WTC11 (cell line): ENCODE data around the gene TMEM198. TPM values are rescaled to one million over a fixed set of nuclear protein-coding genes. Genes with fewer than 3 reads are reported as not detected.

Experiments
- ATAC-seq: fragments of 200-7000 bp; cut with Tn5 transposase; 2 replicates; pipeline ENCODE4 v1.10.0; 2021; ENCODE audit warnings: mild to moderate bottlenecking, moderate library complexity
- CTCF ChIA-PET: fragments of 300-600 bp; sonication (Branson Sonifier 250); formaldehyde crosslinking; loops from one replicate; lab custom pipeline; 2021; ENCODE audit warnings: antibody characterized with exemption; lab: Charles Lee
- POLR2A ChIA-PET: fragments of 350-600 bp; sonication (Branson Sonifier 250); formaldehyde crosslinking; loops from one replicate; lab custom pipeline; 2021; ENCODE audit warnings: antibody characterized with exemption; lab: Charles Lee
- DNase-seq: peaks from one replicate; pipeline ENCODE4 v3.0.0; 2021; ENCODE audit warnings: low spot score
- H3K27ac Mint-ChIP-seq: 2 replicates; pipeline ENCODE4 v1.8.0; 2021; ENCODE audit warnings: mixed read lengths
- H3K27me3 Mint-ChIP-seq: 2 replicates; pipeline ENCODE4 v1.8.0; 2021; ENCODE audit warnings: low read depth, mild to moderate bottlenecking, moderate library complexity, mixed read lengths
- H3K36me3 Mint-ChIP-seq: 2 replicates; pipeline ENCODE4 v1.8.0; 2021; ENCODE audit warnings: mixed read lengths
- H3K4me1 Mint-ChIP-seq: 2 replicates; pipeline ENCODE4 v1.8.0; 2022; ENCODE audit warnings: mixed read lengths
- H3K4me3 Mint-ChIP-seq: 2 replicates; pipeline ENCODE4 v1.8.0; 2021; ENCODE audit warnings: mild to moderate bottlenecking, moderate library complexity, mixed read lengths
- H3K9me3 Mint-ChIP-seq: 2 replicates; pipeline ENCODE4 v1.8.0; 2021; ENCODE audit warnings: mixed read lengths
- ELF4 ChIP-seq: sonication (generic); formaldehyde crosslinking; IDR thresholded peaks from 2 replicates; pipeline ENCODE4 v1.8.1; 2022; ENCODE audit warnings: low read depth, mild to moderate bottlenecking, moderate library complexity, missing genetic modification reagents
- MYBL2 ChIP-seq: sonication (generic); formaldehyde crosslinking; IDR thresholded peaks from 2 replicates; pipeline ENCODE4 v1.8.1; 2023; ENCODE audit warnings: mild to moderate bottlenecking, moderate library complexity, missing genetic modification reagents
- NFE2L1 ChIP-seq: sonication (generic); formaldehyde crosslinking; IDR thresholded peaks from 2 replicates; pipeline ENCODE4 v1.8.1; 2023; ENCODE audit warnings: missing genetic modification reagents
- SMAD3 ChIP-seq: sonication (generic); formaldehyde crosslinking; IDR thresholded peaks from 2 replicates; pipeline ENCODE4 v1.8.0; 2022; ENCODE audit warnings: missing genetic modification reagents, mild to moderate bottlenecking, borderline replicate concordance
- SOX15 ChIP-seq: fragments of 250-450 bp; sonication (Bioruptor Pico); IDR thresholded peaks from 2 replicates; pipeline ENCODE4 v1.9.0; 2021; ENCODE audit warnings: mild to moderate bottlenecking
- TEAD1 ChIP-seq: sonication (generic); formaldehyde crosslinking; IDR thresholded peaks from 2 replicates; pipeline ENCODE4 v1.8.0; 2022; ENCODE audit warnings: mild to moderate bottlenecking, missing genetic modification reagents
- TP53 ChIP-seq: sonication (generic); formaldehyde crosslinking; IDR thresholded peaks from 2 replicates; pipeline ENCODE4 v1.8.1; 2023; ENCODE audit warnings: mild to moderate bottlenecking, missing genetic modification reagents
- ZNF121 ChIP-seq: sonication (generic); formaldehyde crosslinking; IDR thresholded peaks from 2 replicates; pipeline ENCODE4 v1.8.0; 2023; ENCODE audit warnings: missing genetic modification reagents
- ZNF416 ChIP-seq: fragments of 250-450 bp; sonication (Bioruptor Pico); IDR thresholded peaks from 2 replicates; pipeline ENCODE4 v1.9.0; 2021; ENCODE audit warnings: mild to moderate bottlenecking, inconsistent platforms
- total RNA-seq: library from RNA; stranded (reverse); gene quantifications from 3 replicates; pipeline ENCODE4 v1.2.3, GENCODE V29; 2021
- TF ChIP-seq, protein P1 (sequence below): sonication (generic); formaldehyde crosslinking; IDR thresholded peaks from 2 replicates; pipeline ENCODE4 v1.8.1; 2023; ENCODE audit warnings: mild to moderate bottlenecking, missing genetic modification reagents
- TF ChIP-seq, protein P2 (sequence below): sonication (generic); formaldehyde crosslinking; conservative IDR thresholded peaks from 2 replicates; pipeline ENCODE4 v1.8.1; 2023; ENCODE audit warnings: mild to moderate bottlenecking, low read depth, missing genetic modification reagents, moderate library complexity
- TF ChIP-seq, protein P3 (sequence below): fragments of 200-600 bp; IDR thresholded peaks from 2 replicates; pipeline ENCODE4 v1.8.0; 2022; ENCODE audit warnings: antibody characterized with exemption
- TF ChIP-seq, protein P4 (sequence below): sonication (generic); formaldehyde crosslinking; IDR thresholded peaks from 2 replicates; pipeline ENCODE4 v1.8.0; 2022; ENCODE audit warnings: mild to moderate bottlenecking, missing genetic modification reagents
- TF ChIP-seq, protein P5 (sequence below): fragments of 250-450 bp; sonication (Bioruptor Pico); IDR thresholded peaks from 2 replicates; pipeline ENCODE4 v1.9.0; 2021; ENCODE audit warnings: moderate library complexity, mild to moderate bottlenecking, inconsistent platforms, borderline replicate concordance
- TF ChIP-seq, protein P6 (sequence below): sonication (generic); formaldehyde crosslinking; IDR thresholded peaks from 2 replicates; pipeline ENCODE4 v1.8.0; 2022; ENCODE audit warnings: missing genetic modification reagents
- TF ChIP-seq, protein P7 (sequence below): sonication (generic); formaldehyde crosslinking; IDR thresholded peaks from 2 replicates; pipeline ENCODE4 v1.8.1; 2023; ENCODE audit warnings: mild to moderate bottlenecking, missing genetic modification reagents, moderate library complexity
- TF ChIP-seq, protein P8 (sequence below): sonication (generic); formaldehyde crosslinking; IDR thresholded peaks from 2 replicates; pipeline ENCODE4 v1.8.1; 2023; ENCODE audit warnings: mild to moderate bottlenecking, missing genetic modification reagents

The TMEM198 gene
- total RNA-seq, 1 experiment from 2014 or later, result 7.1 TPM

DNA sequence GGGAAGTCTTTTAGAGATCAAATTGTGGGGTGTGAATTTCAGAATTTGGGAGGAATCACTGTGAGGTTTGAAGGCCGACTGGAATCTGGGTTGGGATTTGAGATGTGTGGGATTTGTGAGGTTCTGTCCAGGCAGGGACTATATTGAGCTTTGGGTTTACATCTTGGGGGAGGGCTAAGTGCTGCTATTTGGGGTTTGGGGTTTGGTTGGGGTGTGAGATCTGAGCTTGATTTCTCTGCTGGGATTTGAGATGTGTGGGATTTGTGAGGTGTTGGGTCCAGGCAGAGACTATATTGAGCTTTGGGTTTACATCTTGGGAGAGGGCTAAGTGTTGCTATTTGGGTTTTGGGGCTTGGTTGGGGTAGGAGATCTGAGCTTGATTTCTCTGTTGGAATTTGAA, 44.3 kb upstream of the TMEM198 start:
- POLR2A ChIA-PET, result interaction anchor here (0.6 kb wide), 1 partner anchor 10 kb away, joined by 3 read pairs; no protein-coding TSS in a partner anchor
- peaks cover 11% of the 10 kb centered on the region for H3K36me3 Mint-ChIP-seq
- CTCF ChIA-PET, result interaction anchor here (1.0 to 35.9 kb wide), 10 partner anchors 8 to 111 kb away, joined by 3 to 2316 read pairs (median 34); partner anchors contain the start of genes ASIC4, CHPF, SPEG and TMEM198
- peak overlapping the region; percentile 98 for H3K4me3 Mint-ChIP-seq
- H3K27me3 Mint-ChIP-seq, result peaks cover 40% of the 10 kb centered on the region
- peaks cover 53% of the 10 kb centered on the region for H3K4me1 Mint-ChIP-seq
- no peak overlapping the region for H3K27ac Mint-ChIP-seq
- ATAC-seq, result no peak
- no peaks in the 10 kb centered on the region for H3K9me3 Mint-ChIP-seq
- TF ChIP-seq, protein P1, sequence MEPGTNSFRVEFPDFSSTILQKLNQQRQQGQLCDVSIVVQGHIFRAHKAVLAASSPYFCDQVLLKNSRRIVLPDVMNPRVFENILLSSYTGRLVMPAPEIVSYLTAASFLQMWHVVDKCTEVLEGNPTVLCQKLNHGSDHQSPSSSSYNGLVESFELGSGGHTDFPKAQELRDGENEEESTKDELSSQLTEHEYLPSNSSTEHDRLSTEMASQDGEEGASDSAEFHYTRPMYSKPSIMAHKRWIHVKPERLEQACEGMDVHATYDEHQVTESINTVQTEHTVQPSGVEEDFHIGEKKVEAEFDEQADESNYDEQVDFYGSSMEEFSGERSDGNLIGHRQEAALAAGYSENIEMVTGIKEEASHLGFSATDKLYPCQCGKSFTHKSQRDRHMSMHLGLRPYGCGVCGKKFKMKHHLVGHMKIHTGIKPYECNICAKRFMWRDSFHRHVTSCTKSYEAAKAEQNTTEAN (CRISPR knock-in tag), result no peak
- TF ChIP-seq ZNF416 (CRISPR knock-in tag), result no peak
- TF ChIP-seq ZNF121 (CRISPR knock-in tag), result no peak
- TF ChIP-seq, protein P2, sequence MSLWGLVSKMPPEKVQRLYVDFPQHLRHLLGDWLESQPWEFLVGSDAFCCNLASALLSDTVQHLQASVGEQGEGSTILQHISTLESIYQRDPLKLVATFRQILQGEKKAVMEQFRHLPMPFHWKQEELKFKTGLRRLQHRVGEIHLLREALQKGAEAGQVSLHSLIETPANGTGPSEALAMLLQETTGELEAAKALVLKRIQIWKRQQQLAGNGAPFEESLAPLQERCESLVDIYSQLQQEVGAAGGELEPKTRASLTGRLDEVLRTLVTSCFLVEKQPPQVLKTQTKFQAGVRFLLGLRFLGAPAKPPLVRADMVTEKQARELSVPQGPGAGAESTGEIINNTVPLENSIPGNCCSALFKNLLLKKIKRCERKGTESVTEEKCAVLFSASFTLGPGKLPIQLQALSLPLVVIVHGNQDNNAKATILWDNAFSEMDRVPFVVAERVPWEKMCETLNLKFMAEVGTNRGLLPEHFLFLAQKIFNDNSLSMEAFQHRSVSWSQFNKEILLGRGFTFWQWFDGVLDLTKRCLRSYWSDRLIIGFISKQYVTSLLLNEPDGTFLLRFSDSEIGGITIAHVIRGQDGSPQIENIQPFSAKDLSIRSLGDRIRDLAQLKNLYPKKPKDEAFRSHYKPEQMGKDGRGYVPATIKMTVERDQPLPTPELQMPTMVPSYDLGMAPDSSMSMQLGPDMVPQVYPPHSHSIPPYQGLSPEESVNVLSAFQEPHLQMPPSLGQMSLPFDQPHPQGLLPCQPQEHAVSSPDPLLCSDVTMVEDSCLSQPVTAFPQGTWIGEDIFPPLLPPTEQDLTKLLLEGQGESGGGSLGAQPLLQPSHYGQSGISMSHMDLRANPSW, result no peak
- TF ChIP-seq SMAD3, result no peak
- no peak for TF ChIP-seq TP53 (CRISPR knock-in tag)
- no peak for DNase-seq

DNA sequence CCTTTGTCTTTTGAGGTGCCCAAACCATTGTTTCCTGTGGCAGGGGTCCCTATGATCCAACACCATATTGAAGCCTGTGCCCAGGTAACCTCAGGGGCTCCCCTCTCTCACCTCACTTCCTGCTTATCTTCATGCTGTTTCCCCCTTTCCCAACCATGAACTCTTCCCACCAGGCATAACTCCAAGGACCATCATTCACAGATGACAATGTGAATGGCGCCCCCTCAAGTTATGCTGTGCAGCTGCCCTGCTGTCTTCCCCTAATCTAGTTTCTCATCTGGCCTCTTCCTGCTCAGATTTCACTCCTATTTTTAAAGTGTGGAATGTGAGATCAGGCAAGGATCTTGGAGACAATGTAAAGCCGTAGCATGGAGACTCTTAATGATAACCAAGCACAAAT, 43.7 kb upstream of the TMEM198 start:
- no peak for TF ChIP-seq MYBL2 (CRISPR knock-in tag)
- TF ChIP-seq, protein P3, sequence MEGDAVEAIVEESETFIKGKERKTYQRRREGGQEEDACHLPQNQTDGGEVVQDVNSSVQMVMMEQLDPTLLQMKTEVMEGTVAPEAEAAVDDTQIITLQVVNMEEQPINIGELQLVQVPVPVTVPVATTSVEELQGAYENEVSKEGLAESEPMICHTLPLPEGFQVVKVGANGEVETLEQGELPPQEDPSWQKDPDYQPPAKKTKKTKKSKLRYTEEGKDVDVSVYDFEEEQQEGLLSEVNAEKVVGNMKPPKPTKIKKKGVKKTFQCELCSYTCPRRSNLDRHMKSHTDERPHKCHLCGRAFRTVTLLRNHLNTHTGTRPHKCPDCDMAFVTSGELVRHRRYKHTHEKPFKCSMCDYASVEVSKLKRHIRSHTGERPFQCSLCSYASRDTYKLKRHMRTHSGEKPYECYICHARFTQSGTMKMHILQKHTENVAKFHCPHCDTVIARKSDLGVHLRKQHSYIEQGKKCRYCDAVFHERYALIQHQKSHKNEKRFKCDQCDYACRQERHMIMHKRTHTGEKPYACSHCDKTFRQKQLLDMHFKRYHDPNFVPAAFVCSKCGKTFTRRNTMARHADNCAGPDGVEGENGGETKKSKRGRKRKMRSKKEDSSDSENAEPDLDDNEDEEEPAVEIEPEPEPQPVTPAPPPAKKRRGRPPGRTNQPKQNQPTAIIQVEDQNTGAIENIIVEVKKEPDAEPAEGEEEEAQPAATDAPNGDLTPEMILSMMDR, result 0 out of 2 replicates have a peak, but pooled peaks have one; percentile 25
- Mint-ChIP-seq H3K4me1 (peaks cover 53% of the 10 kb centered on the region), H3K9me3 (no peaks in the 10 kb centered on the region), H3K27me3 (peaks cover 34% of the 10 kb centered on the region), H3K4me3 (peak overlapping the region; percentile 98), H3K36me3 (peaks cover 14% of the 10 kb centered on the region), H3K27ac (peak overlapping the region; percentile 6; the same call in 1 of the 2 replicates)
- CTCF ChIA-PET, result interaction anchor here (1.0 to 35.9 kb wide), 9 partner anchors 9 to 97 kb away, joined by 5 to 2316 read pairs (median 45); partner anchors contain the start of genes ASIC4, CHPF, SPEG and TMEM198
- POLR2A ChIA-PET, result interaction anchor here (0.6 kb wide), 1 partner anchor 9 kb away, joined by 3 read pairs; no protein-coding TSS in a partner anchor
- DNase-seq, result no peak
- ATAC-seq, result no peak

DNA sequence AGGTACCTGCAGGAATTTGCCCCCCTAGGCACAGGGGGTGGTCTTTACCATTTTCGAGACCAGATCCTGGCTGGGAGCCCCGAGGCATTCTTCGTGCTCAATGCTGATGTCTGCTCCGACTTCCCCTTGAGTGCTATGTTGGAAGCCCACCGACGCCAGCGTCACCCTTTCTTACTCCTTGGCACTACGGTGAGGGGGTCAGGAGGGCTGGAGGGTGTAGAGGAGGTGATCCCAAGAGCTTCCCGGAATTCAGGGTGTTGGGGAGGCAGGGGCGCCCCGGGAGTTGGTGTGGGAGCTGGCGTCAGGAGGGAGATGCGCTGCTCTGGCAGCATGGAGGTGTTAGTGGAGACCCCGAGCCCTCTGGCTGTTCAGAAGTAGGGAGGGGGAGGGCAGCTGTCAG, 42.0 kb upstream of the TMEM198 start:
- no peak overlapping the region for H3K4me3 Mint-ChIP-seq
- POLR2A ChIA-PET, result no interaction called here
- H3K27me3 Mint-ChIP-seq, result peaks cover 17% of the 10 kb centered on the region
- H3K36me3 Mint-ChIP-seq, result peaks cover 14% of the 10 kb centered on the region
- CTCF ChIA-PET, result interaction anchor here (35.9 kb wide), 1 partner anchor 23 kb away, joined by 2316 read pairs; the partner anchor contains the start of genes ASIC4, CHPF and TMEM198
- H3K27ac Mint-ChIP-seq, result no peak overlapping the region
- H3K9me3 Mint-ChIP-seq, result no peaks in the 10 kb centered on the region
- ATAC-seq, result no peak
- TF ChIP-seq ELF4, result no peak
- TF ChIP-seq, protein P4, sequence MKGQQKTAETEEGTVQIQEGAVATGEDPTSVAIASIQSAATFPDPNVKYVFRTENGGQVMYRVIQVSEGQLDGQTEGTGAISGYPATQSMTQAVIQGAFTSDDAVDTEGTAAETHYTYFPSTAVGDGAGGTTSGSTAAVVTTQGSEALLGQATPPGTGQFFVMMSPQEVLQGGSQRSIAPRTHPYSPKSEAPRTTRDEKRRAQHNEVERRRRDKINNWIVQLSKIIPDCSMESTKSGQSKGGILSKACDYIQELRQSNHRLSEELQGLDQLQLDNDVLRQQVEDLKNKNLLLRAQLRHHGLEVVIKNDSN, result no peak
- TF ChIP-seq NFE2L1 (CRISPR knock-in tag), result no peak
- TF ChIP-seq ZNF416 (CRISPR knock-in tag), result no peak
- TF ChIP-seq, protein P5, sequence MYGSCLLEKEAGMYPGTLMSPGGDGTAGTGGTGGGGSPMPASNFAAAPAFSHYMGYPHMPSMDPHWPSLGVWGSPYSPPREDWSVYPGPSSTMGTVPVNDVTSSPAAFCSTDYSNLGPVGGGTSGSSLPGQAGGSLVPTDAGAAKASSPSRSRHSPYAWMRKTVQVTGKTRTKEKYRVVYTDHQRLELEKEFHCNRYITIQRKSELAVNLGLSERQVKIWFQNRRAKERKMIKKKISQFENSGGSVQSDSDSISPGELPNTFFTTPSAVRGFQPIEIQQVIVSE (CRISPR knock-in tag), result no peak
- TF ChIP-seq, protein P6, sequence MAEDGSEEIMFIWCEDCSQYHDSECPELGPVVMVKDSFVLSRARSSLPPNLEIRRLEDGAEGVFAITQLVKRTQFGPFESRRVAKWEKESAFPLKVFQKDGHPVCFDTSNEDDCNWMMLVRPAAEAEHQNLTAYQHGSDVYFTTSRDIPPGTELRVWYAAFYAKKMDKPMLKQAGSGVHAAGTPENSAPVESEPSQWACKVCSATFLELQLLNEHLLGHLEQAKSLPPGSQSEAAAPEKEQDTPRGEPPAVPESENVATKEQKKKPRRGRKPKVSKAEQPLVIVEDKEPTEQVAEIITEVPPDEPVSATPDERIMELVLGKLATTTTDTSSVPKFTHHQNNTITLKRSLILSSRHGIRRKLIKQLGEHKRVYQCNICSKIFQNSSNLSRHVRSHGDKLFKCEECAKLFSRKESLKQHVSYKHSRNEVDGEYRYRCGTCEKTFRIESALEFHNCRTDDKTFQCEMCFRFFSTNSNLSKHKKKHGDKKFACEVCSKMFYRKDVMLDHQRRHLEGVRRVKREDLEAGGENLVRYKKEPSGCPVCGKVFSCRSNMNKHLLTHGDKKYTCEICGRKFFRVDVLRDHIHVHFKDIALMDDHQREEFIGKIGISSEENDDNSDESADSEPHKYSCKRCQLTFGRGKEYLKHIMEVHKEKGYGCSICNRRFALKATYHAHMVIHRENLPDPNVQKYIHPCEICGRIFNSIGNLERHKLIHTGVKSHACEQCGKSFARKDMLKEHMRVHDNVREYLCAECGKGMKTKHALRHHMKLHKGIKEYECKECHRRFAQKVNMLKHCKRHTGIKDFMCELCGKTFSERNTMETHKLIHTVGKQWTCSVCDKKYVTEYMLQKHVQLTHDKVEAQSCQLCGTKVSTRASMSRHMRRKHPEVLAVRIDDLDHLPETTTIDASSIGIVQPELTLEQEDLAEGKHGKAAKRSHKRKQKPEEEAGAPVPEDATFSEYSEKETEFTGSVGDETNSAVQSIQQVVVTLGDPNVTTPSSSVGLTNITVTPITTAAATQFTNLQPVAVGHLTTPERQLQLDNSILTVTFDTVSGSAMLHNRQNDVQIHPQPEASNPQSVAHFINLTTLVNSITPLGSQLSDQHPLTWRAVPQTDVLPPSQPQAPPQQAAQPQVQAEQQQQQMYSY (CRISPR knock-in tag), result no peak
- TF ChIP-seq TEAD1 (CRISPR knock-in tag), result no peak
- TF ChIP-seq, protein P7, sequence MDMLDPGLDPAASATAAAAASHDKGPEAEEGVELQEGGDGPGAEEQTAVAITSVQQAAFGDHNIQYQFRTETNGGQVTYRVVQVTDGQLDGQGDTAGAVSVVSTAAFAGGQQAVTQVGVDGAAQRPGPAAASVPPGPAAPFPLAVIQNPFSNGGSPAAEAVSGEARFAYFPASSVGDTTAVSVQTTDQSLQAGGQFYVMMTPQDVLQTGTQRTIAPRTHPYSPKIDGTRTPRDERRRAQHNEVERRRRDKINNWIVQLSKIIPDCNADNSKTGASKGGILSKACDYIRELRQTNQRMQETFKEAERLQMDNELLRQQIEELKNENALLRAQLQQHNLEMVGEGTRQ (CRISPR knock-in tag), result no peak
- TF ChIP-seq, protein P8, sequence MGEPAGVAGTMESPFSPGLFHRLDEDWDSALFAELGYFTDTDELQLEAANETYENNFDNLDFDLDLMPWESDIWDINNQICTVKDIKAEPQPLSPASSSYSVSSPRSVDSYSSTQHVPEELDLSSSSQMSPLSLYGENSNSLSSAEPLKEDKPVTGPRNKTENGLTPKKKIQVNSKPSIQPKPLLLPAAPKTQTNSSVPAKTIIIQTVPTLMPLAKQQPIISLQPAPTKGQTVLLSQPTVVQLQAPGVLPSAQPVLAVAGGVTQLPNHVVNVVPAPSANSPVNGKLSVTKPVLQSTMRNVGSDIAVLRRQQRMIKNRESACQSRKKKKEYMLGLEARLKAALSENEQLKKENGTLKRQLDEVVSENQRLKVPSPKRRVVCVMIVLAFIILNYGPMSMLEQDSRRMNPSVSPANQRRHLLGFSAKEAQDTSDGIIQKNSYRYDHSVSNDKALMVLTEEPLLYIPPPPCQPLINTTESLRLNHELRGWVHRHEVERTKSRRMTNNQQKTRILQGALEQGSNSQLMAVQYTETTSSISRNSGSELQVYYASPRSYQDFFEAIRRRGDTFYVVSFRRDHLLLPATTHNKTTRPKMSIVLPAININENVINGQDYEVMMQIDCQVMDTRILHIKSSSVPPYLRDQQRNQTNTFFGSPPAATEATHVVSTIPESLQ, result no peak
- no peak for TF ChIP-seq SOX15 (CRISPR knock-in tag)
- TF ChIP-seq, all 79 proteins: peak for 0
- peaks cover 59% of the 10 kb centered on the region for H3K4me1 Mint-ChIP-seq
- no peak for DNase-seq
